Inflammatory macrophage treated with lipopolysaccharide for 4 hours (primary cell): ENCODE measurements around the gene ZNF202.
"Not testable (repeated sequence)": the region's sequence is repeated elsewhere in the genome, so short reads cannot be mapped to it uniquely, and the experiment has no call there.

Source experiments
- DNase-seq: peaks from one replicate; pipeline ENCODE4 v3.0.0-alpha.2; 2020

ZNF202 gene

DNA sequence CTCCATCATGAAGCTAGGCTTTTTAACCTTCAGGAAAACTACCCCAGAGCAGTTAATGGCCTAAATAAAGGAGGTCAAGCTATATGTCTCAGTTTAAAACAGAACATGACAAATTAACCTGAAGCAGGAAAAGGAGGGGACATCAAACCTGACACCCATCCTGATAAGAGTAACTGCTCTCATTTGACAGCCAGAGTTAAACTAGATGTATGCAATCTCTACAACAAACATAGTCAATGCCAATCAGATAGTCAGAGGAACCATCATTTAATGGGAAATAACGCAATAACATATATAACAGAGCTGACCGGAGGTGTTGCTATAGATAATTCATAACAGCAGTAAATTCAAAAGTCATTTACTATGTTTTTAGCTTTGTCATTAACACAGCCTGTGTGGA lies 3.1 kb downstream of the ZNF202 start:
- no peak for DNase-seq

DNA sequence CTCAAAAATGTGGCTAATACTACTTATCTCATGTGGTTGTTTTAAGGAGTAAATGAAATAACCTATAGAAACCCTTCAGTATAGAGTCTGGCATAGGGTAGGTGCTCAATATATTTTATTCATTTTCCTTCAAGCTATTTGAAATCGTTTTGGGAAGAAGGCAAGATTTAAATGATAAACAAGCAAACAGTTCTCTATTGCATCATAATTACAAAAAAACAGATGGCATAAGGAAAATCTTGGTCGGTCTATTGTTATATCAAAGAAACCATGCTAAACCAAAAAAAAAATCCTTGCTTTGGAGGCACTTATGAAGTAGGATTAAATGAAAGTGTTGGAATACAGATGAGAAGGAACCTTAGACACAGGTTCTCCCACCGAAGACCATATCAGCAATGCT lies 4.7 kb downstream of the ZNF202 start:
- DNase-seq = no peak

- no peak for DNase-seq
These were observed 11.9 kb downstream of the ZNF202 start for GRCh38 chr11:123729602-123730001.

DNA sequence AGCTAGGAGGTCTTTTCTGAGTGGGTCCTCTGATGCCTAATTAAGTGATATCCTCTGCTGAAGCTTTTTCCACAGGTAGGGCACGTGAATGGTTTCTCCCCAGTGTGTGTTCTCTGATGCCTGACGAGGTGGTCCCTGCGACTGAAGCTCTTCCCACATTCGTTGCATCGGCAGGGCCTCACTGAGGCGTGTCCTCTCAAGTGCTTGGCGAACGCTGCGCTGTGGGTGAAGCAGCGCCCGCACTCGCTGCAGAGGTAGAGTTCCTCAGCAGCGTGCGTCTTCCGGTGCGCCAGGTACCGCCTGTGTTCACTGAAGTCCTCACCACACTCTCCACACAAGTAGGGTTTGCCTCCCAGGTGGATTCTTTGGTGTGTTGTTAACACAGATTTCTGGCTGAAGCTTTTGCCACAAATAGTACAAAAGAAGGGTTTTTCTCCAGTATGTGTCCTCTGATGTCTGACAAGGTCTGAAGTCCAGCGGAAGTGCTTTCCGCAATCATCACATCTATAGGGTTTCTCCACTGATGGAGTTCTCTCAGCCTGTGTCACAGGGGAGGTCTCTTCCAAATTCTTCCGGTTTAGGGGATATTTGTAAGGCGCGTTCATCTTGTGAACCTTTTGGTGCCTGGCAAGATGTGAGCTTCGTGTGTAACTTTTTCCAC lies 15.3 kb downstream of the ZNF202 start:
- DNase-seq = no peak

DNA sequence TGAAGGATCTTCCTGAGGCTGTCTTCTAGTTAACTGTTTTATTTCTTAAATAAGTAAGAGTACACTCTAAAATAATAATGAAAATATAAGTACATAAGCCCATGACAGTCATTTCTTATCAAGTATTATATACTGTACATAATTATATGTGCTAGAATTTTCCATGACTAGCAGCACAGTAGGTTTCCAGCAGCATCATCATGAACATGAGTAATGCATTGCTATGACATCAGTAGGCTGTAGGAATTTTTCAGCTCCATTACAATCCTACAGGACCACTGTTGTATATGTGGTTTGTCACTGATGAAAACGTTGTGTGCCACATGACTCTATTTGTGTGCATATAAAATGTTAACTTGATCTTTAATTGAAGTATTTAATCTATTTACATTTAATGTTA lies 22.0 kb downstream of the ZNF202 start:
- no peak for DNase-seq

DNA sequence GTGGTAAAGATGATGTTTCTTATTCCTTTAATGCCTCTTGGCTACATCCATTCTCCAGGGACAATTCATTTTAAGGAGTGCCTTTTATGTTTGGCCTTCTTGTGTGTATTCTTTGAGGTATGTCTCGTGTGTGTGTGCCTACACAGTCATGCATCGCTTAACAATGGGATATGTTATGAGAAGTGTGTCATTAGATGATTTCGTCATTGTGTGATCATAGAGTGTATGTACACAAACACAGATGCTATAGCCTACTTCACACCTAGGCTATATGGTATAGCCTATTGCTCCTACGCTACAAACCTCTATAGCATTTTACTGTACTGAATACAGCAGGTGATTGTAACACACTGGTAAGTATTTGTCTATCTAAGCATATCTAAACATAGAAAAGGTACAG lies 23.0 kb downstream of the ZNF202 start:
- no peak for DNase-seq

DNA sequence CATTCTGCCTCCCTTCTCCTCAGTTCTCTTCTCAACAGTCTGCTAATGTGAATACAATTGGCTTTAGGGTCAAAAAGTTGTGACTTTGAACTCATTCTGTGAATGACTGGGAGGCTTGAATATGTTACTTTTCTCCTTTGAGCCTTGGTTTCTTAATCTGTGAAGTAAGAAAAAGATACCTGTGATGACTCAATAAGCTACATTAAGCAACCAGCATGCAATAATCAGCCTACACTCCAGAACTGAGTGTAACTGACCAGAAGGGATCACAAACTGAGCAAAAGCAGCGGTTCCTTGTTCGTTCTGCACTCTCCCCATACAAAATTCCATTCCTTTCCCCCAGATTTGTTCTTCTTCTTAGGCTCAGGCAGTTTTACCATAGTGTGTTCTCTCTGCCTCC lies 23.4 kb downstream of the ZNF202 start:
- no peak for DNase-seq

DNA sequence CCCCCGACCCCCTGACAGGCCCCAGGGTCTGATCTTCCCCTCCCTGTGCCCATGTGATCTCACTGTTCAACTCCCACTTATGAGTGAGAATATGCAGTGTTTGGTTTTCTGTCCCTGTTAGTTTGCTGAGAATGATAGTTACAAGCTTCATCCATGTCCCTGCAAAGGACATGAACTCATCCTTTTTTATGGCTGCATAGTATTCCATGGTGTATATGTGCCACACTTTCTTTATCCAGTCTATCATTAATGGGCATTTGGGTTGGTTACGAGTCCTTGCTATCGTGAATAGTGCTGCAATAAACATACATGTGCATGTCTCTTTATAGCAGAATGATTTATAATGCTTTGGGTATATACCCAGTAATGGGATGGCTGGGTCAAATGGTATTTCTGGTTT lies 28.8 kb downstream of the ZNF202 start:
- not testable (repeated sequence) for DNase-seq

GRCh38 chr11:123707606-123708205 lies 33.8 kb downstream of the ZNF202 start:
- DNase-seq = peak; percentile 54

GRCh38 chr11:123707206-123707605 lies 34.3 kb downstream of the ZNF202 start:
- DNase-seq = no peak

- DNase-seq = no peak
These were observed 37.1 kb downstream of the ZNF202 start for GRCh38 chr11:123704341-123704740.

GRCh38 chr11:123702696-123703095 lies 38.8 kb downstream of the ZNF202 start:
- DNase-seq = no peak

DNA sequence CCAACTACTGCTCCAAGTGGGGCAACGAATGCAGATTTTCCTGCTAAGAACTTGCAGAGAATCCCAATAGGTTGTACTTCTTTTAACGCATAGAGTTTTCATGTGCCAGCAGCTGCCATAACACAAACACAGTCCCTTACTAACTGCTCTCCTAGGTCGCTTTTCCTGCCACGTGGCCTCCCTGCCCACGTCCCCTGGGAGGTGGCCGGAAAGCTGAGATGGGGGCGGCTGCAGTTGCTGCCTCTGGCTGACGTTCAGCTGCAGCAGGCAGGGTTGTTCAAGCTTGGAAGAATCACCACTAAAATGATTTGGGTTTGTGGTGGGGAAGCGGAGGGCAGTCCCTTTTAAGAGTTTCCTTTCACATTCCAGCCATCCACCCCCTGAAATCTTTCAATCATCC lies 39.3 kb downstream of the ZNF202 start:
- no peak for DNase-seq

- no peak for DNase-seq
These were observed 40.7 kb downstream of the ZNF202 start for GRCh38 chr11:123700772-123701171.

DNA sequence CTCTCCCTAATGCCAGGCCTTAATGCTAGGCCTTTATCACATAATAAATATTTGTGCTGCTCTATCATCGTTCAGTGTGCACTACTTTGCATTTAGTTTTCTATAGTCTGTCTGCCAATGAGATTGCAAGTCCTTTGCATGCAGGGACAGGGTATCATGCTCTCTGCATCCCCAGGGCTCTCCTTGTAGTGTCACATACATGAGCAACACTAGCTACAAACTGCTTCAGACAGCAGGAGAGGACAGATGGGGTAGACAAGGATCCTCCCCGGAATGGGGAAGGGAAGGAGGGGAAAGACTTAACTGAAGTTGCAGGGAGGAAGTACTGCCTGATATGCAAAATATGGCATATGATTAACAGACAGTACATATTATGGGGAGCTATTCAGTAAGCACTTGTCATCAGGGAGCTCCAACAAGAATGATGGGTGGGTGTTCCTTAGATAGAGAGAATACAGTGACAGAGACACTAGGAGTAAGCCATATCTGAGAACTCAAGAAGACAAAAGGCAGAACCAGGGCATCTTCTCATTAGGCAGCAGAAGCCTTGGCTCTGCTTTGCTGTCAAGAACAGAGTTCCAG lies 42.8 kb downstream of the ZNF202 start:
- no peak for DNase-seq

DNA sequence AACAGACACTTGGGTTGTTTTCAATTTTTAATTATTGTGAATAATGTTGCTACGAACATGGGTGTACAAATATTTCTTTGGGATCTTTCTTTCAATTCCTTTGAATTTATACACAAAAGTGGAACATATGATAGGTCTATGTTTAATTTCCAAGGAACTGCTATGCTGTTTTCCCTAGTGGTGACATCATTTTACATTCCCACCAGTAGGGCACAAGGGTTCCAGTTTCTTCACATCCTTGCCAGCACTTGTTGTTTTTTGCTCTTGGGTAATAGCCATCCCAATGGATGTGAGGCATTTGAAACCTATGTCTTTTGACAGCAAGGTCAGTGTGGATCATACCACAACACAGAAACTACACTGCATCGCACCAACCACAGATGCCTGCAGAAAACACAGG lies 45.3 kb downstream of the ZNF202 start:
- DNase-seq = no peak

- DNase-seq = no peak
These were observed 46.2 kb downstream of the ZNF202 start for GRCh38 chr11:123695231-123695630.

DNA sequence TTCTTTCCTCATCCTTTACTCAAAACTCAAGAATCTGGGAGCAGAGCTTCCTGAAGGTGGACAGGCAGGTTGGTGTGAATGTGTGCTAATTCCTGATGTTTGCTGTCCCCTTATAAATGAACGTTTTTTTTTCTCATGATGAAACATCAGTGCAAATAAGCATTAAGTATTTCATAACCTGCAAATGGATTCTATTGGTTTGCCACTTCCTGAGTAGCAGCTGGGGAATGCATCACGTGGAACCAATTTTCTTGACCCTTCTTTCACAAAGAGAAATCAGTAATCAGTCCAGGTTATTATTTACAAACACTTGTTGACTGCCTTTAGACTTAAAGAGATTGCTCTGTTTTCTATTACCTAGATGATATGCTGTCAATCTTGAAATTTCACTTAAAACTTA lies 46.9 kb downstream of the ZNF202 start:
- no peak for DNase-seq

DNA sequence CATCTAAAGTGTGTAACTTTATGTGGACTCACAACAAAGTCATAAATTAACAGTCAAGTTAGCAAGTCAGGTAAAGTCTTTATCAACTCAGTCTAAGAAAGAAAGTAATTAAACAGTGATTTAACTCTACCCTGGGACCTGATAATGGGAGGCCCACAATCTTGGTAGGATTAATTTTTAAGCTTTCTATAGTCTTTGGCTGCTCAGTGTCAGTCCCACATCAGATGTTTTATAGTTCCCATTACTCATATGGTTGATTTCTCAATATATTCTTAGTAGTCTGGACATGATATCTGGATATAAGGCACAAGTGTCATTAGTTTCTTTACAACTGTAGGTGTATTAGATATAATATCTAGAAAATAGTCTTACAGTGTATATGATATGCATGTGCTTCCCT lies 48.5 kb downstream of the ZNF202 start:
- no peak for DNase-seq

DNA sequence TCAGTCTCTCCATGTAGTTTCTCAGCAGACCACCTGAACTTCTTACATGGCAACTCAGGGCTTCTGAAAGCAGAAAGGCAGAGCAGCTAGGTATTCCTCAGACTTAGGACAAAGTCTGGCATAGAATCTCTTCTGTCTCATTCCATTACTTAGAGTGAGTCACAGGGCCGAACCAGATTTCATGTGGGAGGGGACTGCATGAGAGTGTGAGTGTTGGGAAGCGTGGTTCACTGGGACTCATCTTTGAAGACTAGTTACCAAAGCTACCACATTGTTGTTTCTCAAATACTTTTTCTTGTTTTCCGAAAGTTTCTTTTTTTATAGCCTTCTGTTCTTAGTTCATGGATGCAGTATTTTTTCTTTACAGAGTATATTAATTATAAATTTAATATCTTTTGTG lies 51.0 kb downstream of the ZNF202 start:
- no peak for DNase-seq

DNA sequence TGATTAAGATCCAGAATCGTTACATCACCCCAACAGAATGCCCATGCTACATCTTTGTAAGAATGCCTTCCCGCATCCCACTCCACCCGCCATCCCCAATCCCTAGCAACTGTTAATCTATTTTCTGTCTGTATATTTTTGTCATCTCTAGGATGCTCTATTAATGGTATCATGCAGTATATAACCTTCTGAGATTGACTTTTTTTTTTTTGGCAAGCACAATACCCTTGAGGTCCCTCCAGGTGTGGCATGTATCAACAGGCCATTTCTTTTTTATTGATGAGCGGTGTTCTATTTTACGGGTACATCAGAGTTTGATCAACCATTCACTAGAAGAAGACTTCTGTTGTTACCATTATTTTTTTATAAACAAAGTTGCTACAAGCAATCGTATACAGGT lies 56.9 kb downstream of the ZNF202 start:
- DNase-seq = no peak

DNA sequence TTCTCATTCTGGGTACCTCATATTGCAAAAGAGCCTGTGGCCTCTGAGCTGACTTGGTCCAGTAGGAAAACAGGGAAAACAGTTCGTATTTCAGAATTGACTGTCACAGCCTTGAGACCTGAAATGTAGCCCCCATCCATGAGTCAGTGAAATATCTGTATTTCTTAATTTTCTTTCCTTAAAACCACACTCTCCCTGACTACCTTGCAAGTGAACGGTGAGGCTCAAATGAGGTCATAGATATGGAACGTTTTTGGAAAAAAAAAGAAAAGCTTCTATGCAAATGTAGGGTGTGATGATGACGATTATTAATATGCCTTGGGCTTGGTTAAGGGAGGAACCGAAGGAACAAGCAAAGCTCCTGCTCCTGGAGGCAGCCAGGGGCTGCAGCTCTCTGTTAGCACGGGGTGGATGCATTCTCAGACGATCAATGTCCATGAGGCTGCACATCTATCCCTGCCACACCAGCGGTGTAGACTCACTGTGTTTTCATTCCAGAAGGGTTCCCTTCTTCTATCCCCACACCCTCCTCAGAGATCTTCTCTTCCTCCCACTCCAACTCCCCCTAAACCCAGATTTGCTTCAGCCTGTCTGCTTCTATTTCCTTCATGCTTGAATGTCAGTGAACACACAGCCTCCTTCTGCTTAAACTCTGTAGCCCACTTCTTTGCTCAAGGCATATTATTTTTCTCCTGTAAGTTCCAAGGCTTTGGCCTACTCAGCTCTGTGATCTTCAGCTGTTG lies 57.9 kb downstream of the ZNF202 start:
- no peak for DNase-seq

DNA sequence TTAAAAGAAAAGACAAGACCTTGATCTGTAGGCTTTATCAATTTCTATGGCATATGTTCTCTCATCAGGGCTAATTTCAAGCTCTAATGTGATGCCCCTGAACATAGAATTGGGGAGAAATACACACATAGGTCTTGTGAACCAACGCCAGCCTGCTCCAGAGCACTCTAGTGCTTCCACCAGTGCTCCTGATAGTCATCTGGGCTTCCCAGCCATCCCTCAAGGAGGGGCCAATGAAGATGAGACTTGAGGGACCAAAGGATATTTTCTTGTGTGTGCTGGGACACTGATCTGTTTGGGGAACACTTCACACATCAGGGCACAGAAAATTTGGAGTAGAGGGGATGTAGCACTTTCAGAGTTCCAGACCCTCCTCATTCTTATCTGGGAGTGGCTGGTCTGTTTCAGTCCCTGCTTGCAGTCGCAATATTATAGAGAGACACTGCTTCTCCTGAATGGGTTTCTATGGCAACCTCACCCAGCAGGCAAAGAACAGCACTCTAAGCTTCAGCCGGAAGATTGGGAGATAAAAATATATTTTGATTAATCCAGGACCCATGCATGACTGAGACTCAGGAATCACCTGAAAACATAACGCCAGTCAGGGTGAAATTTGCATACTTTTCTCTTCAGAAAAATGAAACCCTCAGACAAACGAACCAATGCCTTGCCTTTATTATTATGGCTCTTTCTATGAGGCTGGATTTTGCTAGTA lies 58.6 kb downstream of the ZNF202 start:
- no peak for DNase-seq
